ENCODE data around the gene TBRG4. TPM values are rescaled to one million over a fixed set of nuclear protein-coding genes. Genes with fewer than 3 reads are reported as not detected.
A peak's percentile ranks its signal among the peaks of the same experiment; 100 is the strongest.

TBRG4 gene
- total RNA-seq, 1 experiment from 2014 or later, result 234 TPM

- H3K36me3 ChIP-seq (replicated peaks; ENCODE audit: control insufficient read depth, insufficient read depth, low read length), result no peaks in the 10 kb centered on the region; the same call in none of the 2 replicates
- H3K27me3 ChIP-seq (ENCODE audit: control insufficient read depth, insufficient read depth, low read length), result no peaks in the 10 kb centered on the region
- DNase-seq, result no peak
- H3K4me3 ChIP-seq (ENCODE audit: insufficient read depth, low read depth, low read length), result no peak overlapping the region
Observed at GRCh38 chr7:45073786-45074527, 37.5 kb downstream of the TBRG4 start.

- Histone ChIP-seq H3K4me3 (ENCODE audit: insufficient read depth, low read depth, low read length) (no peak overlapping the region), H3K27me3 (ENCODE audit: control insufficient read depth, insufficient read depth, low read length) (no peaks in the 10 kb centered on the region), H3K36me3 (replicated peaks; ENCODE audit: control insufficient read depth, insufficient read depth, low read length) (no peaks in the 10 kb centered on the region; the same call in none of the 2 replicates)
- peak; percentile 73 for DNase-seq
Observed at GRCh38 chr7:45073031-45073785, 38.3 kb downstream of the TBRG4 start.

- Histone ChIP-seq H3K27me3 (ENCODE audit: control insufficient read depth, insufficient read depth, low read length) (no peaks in the 10 kb centered on the region), H3K36me3 (replicated peaks; ENCODE audit: control insufficient read depth, insufficient read depth, low read length) (no peaks in the 10 kb centered on the region; the same call in none of the 2 replicates), H3K4me3 (ENCODE audit: insufficient read depth, low read depth, low read length) (no peak overlapping the region)
- DNase-seq, result peak; percentile 55
Observed at GRCh38 chr7:45072131-45073030, 39.1 kb downstream of the TBRG4 start.

- Histone ChIP-seq H3K27me3 (ENCODE audit: control insufficient read depth, insufficient read depth, low read length) (no peaks in the 10 kb centered on the region), H3K4me3 (ENCODE audit: insufficient read depth, low read depth, low read length) (no peak overlapping the region), H3K36me3 (replicated peaks; ENCODE audit: control insufficient read depth, insufficient read depth, low read length) (no peaks in the 10 kb centered on the region; the same call in 1 of the 2 replicates)
- no peak for DNase-seq
Observed at GRCh38 chr7:45071528-45071927, 40.0 kb downstream of the TBRG4 start.

- Histone ChIP-seq H3K36me3 (replicated peaks; ENCODE audit: control insufficient read depth, insufficient read depth, low read length) (no peaks in the 10 kb centered on the region; the same call in 1 of the 2 replicates), H3K4me3 (ENCODE audit: insufficient read depth, low read depth, low read length) (no peak overlapping the region), H3K27me3 (ENCODE audit: control insufficient read depth, insufficient read depth, low read length) (no peaks in the 10 kb centered on the region)
- DNase-seq, result no peak
Observed at GRCh38 chr7:45070254-45070642, 41.2 kb downstream of the TBRG4 start.

GRCh38 chr7:45069444-45070253 lies 41.8 kb downstream of the TBRG4 start:
- Histone ChIP-seq H3K36me3 (replicated peaks; ENCODE audit: control insufficient read depth, insufficient read depth, low read length) (no peaks in the 10 kb centered on the region; the same call in 1 of the 2 replicates), H3K27me3 (ENCODE audit: control insufficient read depth, insufficient read depth, low read length) (no peaks in the 10 kb centered on the region), H3K4me3 (ENCODE audit: insufficient read depth, low read depth, low read length) (no peak overlapping the region)
- peak; percentile 71 for DNase-seq

- Histone ChIP-seq H3K4me3 (ENCODE audit: insufficient read depth, low read depth, low read length) (no peak overlapping the region), H3K36me3 (replicated peaks; ENCODE audit: control insufficient read depth, insufficient read depth, low read length) (no peaks in the 10 kb centered on the region; the same call in 1 of the 2 replicates), H3K27me3 (ENCODE audit: control insufficient read depth, insufficient read depth, low read length) (no peaks in the 10 kb centered on the region)
- no peak for DNase-seq
Observed at GRCh38 chr7:45068236-45069023, 43.1 kb downstream of the TBRG4 start.

- no peak for DNase-seq
- no peaks in the 10 kb centered on the region; the same call in 1 of the 2 replicates for H3K36me3 ChIP-seq (replicated peaks; ENCODE audit: control insufficient read depth, insufficient read depth, low read length)
- no peak overlapping the region for H3K4me3 ChIP-seq (ENCODE audit: insufficient read depth, low read depth, low read length)
- no peaks in the 10 kb centered on the region for H3K27me3 ChIP-seq (ENCODE audit: control insufficient read depth, insufficient read depth, low read length)
Observed at GRCh38 chr7:45067582-45067981, 43.9 kb downstream of the TBRG4 start.

GRCh38 chr7:45066409-45066808 lies 45.1 kb downstream of the TBRG4 start:
- Histone ChIP-seq H3K27me3 (ENCODE audit: control insufficient read depth, insufficient read depth, low read length) (no peaks in the 10 kb centered on the region), H3K4me3 (ENCODE audit: insufficient read depth, low read depth, low read length) (no peak overlapping the region), H3K36me3 (replicated peaks; ENCODE audit: control insufficient read depth, insufficient read depth, low read length) (no peaks in the 10 kb centered on the region; the same call in 1 of the 2 replicates)
- DNase-seq, result no peak

GRCh38 chr7:45065031-45065995 lies 46.2 kb downstream of the TBRG4 start:
- no peak for DNase-seq
- Histone ChIP-seq H3K36me3 (replicated peaks; ENCODE audit: control insufficient read depth, insufficient read depth, low read length) (no peaks in the 10 kb centered on the region; the same call in 1 of the 2 replicates), H3K27me3 (ENCODE audit: control insufficient read depth, insufficient read depth, low read length) (no peaks in the 10 kb centered on the region), H3K4me3 (ENCODE audit: insufficient read depth, low read depth, low read length) (no peak overlapping the region)

- no peak overlapping the region for H3K4me3 ChIP-seq (ENCODE audit: insufficient read depth, low read depth, low read length)
- DNase-seq, result no peak
- H3K36me3 ChIP-seq (replicated peaks; ENCODE audit: control insufficient read depth, insufficient read depth, low read length), result no peaks in the 10 kb centered on the region; the same call in 1 of the 2 replicates
- no peaks in the 10 kb centered on the region for H3K27me3 ChIP-seq (ENCODE audit: control insufficient read depth, insufficient read depth, low read length)
Observed at GRCh38 chr7:45064047-45064725, 47.3 kb downstream of the TBRG4 start.
